HepG2 (cell line): ENCODE measurements around the gene ELF1. TPM values are rescaled to one million over a fixed set of nuclear protein-coding genes. Genes with fewer than 3 reads are reported as not detected.

ENCODE experiments used
- ATM ChIP-seq: fragments of 450-650 bp; IDR thresholded peaks from 2 replicates; pipeline ENCODE4 v1.7.1; 2017; ENCODE audit warnings: mild to moderate bottlenecking, borderline replicate concordance
- FOSL1 ChIP-seq: sonication (generic); formaldehyde crosslinking; IDR thresholded peaks from 2 replicates; pipeline ENCODE4 v1.9.0; 2021; ENCODE audit warnings: missing genetic modification reagents, borderline replicate concordance
- GFI1 ChIP-seq: sonication (generic); formaldehyde crosslinking; IDR thresholded peaks from 2 replicates; pipeline ENCODE4 v1.5.0; 2020; ENCODE audit warnings: missing genetic modification reagents, mild to moderate bottlenecking, borderline replicate concordance
- MED1 ChIP-seq: sonication (generic); formaldehyde crosslinking; IDR thresholded peaks from 2 replicates; pipeline ENCODE4 v1.4.0; 2020; ENCODE audit warnings: missing genetic modification reagents
- POLR2A ChIP-seq, 2 experiments: IDR thresholded peaks; 2 replicates each; pipeline ENCODE4 v1.6.1; 2011; ENCODE audit warnings: low read depth in 2 of 2, low read length in 2 of 2, mild to moderate bottlenecking in 1 of 2, moderate library complexity in 1 of 2; ENCODE audit not compliant: insufficient read depth in 1 of 2
- TOPORS ChIP-seq: sonication (generic); formaldehyde crosslinking; IDR thresholded peaks from 2 replicates; pipeline ENCODE4 v1.8.0; 2023; ENCODE audit warnings: mild to moderate bottlenecking, missing genetic modification reagents
- ZEB1 ChIP-seq: IDR thresholded peaks from 2 replicates; pipeline ENCODE4 v1.6.1; 2012; ENCODE audit warnings: mild to moderate bottlenecking, low read depth, inconsistent platforms; ENCODE audit not compliant: insufficient replicate concordance
- ZFP90 ChIP-seq: sonication (generic); formaldehyde crosslinking; IDR thresholded peaks from 2 replicates; pipeline ENCODE4 v1.8.0; 2022; ENCODE audit warnings: missing genetic modification reagents, mild to moderate bottlenecking, inconsistent platforms, borderline replicate concordance
- ZFY ChIP-seq: sonication (generic); formaldehyde crosslinking; IDR thresholded peaks from 2 replicates; pipeline ENCODE4 v1.4.0; 2020; ENCODE audit warnings: missing genetic modification reagents
- ZNF24 ChIP-seq: fragments of 450-650 bp; IDR thresholded peaks from 2 replicates; pipeline ENCODE4 v1.6.1; 2017; ENCODE audit warnings: antibody characterized with exemption, mild to moderate bottlenecking
- polyA plus RNA-seq, 8 experiments: library from polyadenylated mRNA; depleted of rRNA in 3 of 8; stranded (reverse) in 7 of 8; unstranded in 1 of 8; fragments of >200 nt; fragmentation: Illumina TruSeq in 4 of 8; extraction: Trizol in 4 of 8; gene quantifications; 2 replicates each; pipeline versions ENCODE4 v1.2.1 to v1.2.3, GENCODE V29; 2011 to 2016; ENCODE audit warnings: low read depth in 4 of 8, missing spikeins in 1 of 8, mixed read lengths in 1 of 8; ENCODE audit not compliant: insufficient read depth in 1 of 8
- total RNA-seq, 5 experiments: library from RNA; depleted of rRNA; stranded (reverse); fragments of >200 nt; fragmentation: Illumina TruSeq; extraction: Trizol; gene quantifications; 2 replicates each; pipeline ENCODE4 v1.2.3, GENCODE V29; 2016; ENCODE audit warnings: low read depth in 1 of 5
- TF ChIP-seq, protein P1 (sequence below): sonication (generic); formaldehyde crosslinking; IDR thresholded peaks from 2 replicates; pipeline ENCODE4 v1.8.0; 2022; ENCODE audit warnings: low read depth, missing genetic modification reagents
- TF ChIP-seq, protein P2 (sequence below): sonication (generic); formaldehyde crosslinking; IDR thresholded peaks from 2 replicates; pipeline ENCODE4 v1.4.0; 2020; ENCODE audit warnings: low read depth, mild to moderate bottlenecking, missing genetic modification reagents
- TF ChIP-seq, protein P3 (sequence below): sonication (generic); formaldehyde crosslinking; IDR thresholded peaks from 2 replicates; pipeline ENCODE4 v1.4.0; 2020; ENCODE audit warnings: missing genetic modification reagents
- TF ChIP-seq, protein P4 (sequence below): sonication (generic); formaldehyde crosslinking; IDR thresholded peaks from 2 replicates; pipeline ENCODE4 v1.4.0; 2020; ENCODE audit warnings: missing genetic modification reagents
- TF ChIP-seq, protein P5 (sequence below): sonication (generic); formaldehyde crosslinking; IDR thresholded peaks from 2 replicates; pipeline ENCODE4 v1.4.0; 2020; ENCODE audit warnings: missing genetic modification reagents
- TF ChIP-seq, protein P6 (sequence below): sonication (generic); formaldehyde crosslinking; IDR thresholded peaks from 2 replicates; pipeline ENCODE4 v1.8.1; 2023; ENCODE audit warnings: mild to moderate bottlenecking, missing genetic modification reagents, borderline replicate concordance
- TF ChIP-seq, protein P7 (sequence below): sonication (generic); formaldehyde crosslinking; IDR thresholded peaks from 2 replicates; pipeline ENCODE4 v1.5.0; 2020; ENCODE audit warnings: mild to moderate bottlenecking, missing genetic modification reagents

Gene ELF1
- total and polyA plus RNA-seq, 2 of the 13 experiments (the other 11 are each of a cell fraction or from before 2014, with no cell fraction given), result 24.6 to 71.5 TPM

DNA sequence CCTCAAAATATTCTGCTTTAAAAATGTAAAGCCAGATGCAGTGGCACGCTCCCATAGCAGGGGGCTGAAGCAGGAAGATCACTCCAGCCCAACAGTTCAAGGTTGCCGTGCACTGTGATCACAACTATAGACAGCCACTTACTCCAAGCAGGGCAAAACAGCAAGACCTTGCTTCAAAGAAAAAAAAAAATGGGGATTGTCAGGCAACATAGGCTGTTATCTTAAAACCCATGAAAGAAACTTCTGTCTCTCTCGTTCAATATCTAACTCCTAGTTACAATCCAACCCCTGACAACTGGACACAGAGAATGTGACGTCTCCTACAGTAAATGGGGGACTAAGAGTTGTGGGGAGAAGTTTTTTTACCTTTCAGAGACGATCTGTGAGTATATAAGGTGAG is 17.4 kb downstream of the ELF1 start (continued):
- TF ChIP-seq ATM (no peak), ZEB1 (no peak), TOPORS (no peak), POLR2A (IDR thresholded peaks at IDR 0.05; ENCODE audit: insufficient read depth in 1 of 2, low read depth in 2 of 2, low read length in 2 of 2) (no peak), MED1 (CRISPR knock-in tag) (peak; percentile 71), GFI1 (CRISPR knock-in tag) (0 out of 2 replicates have a peak, but pooled peaks have one; percentile 21), ZFP90 (CRISPR knock-in tag) (no peak), ZFY (CRISPR knock-in tag) (no peak), ZNF24 (no peak), FOSL1 (CRISPR knock-in tag) (no peak)
- TF ChIP-seq, protein P1, sequence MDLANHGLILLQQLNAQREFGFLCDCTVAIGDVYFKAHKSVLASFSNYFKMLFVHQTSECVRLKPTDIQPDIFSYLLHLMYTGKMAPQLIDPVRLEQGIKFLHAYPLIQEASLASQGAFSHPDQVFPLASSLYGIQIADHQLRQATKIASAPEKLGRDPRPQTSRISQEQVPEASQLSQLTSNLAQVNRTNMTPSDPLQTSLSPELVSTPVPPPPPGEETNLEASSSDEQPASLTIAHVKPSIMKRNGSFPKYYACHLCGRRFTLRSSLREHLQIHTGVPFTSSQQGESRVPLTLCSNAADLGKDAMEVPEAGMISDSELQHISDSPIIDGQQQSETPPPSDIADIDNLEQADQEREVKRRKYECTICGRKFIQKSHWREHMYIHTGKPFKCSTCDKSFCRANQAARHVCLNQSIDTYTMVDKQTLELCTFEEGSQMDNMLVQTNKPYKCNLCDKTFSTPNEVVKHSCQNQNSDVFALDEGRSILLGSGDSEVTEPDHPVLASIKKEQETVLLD (CRISPR knock-in tag), result no peak
- TF ChIP-seq, protein P2, sequence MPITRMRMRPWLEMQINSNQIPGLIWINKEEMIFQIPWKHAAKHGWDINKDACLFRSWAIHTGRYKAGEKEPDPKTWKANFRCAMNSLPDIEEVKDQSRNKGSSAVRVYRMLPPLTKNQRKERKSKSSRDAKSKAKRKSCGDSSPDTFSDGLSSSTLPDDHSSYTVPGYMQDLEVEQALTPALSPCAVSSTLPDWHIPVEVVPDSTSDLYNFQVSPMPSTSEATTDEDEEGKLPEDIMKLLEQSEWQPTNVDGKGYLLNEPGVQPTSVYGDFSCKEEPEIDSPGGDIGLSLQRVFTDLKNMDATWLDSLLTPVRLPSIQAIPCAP (CRISPR knock-in tag), result no peak
- TF ChIP-seq, protein P3, sequence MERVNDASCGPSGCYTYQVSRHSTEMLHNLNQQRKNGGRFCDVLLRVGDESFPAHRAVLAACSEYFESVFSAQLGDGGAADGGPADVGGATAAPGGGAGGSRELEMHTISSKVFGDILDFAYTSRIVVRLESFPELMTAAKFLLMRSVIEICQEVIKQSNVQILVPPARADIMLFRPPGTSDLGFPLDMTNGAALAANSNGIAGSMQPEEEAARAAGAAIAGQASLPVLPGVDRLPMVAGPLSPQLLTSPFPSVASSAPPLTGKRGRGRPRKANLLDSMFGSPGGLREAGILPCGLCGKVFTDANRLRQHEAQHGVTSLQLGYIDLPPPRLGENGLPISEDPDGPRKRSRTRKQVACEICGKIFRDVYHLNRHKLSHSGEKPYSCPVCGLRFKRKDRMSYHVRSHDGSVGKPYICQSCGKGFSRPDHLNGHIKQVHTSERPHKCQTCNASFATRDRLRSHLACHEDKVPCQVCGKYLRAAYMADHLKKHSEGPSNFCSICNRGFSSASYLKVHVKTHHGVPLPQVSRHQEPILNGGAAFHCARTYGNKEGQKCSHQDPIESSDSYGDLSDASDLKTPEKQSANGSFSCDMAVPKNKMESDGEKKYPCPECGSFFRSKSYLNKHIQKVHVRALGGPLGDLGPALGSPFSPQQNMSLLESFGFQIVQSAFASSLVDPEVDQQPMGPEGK, result peak; percentile 63
- TF ChIP-seq, protein P4, sequence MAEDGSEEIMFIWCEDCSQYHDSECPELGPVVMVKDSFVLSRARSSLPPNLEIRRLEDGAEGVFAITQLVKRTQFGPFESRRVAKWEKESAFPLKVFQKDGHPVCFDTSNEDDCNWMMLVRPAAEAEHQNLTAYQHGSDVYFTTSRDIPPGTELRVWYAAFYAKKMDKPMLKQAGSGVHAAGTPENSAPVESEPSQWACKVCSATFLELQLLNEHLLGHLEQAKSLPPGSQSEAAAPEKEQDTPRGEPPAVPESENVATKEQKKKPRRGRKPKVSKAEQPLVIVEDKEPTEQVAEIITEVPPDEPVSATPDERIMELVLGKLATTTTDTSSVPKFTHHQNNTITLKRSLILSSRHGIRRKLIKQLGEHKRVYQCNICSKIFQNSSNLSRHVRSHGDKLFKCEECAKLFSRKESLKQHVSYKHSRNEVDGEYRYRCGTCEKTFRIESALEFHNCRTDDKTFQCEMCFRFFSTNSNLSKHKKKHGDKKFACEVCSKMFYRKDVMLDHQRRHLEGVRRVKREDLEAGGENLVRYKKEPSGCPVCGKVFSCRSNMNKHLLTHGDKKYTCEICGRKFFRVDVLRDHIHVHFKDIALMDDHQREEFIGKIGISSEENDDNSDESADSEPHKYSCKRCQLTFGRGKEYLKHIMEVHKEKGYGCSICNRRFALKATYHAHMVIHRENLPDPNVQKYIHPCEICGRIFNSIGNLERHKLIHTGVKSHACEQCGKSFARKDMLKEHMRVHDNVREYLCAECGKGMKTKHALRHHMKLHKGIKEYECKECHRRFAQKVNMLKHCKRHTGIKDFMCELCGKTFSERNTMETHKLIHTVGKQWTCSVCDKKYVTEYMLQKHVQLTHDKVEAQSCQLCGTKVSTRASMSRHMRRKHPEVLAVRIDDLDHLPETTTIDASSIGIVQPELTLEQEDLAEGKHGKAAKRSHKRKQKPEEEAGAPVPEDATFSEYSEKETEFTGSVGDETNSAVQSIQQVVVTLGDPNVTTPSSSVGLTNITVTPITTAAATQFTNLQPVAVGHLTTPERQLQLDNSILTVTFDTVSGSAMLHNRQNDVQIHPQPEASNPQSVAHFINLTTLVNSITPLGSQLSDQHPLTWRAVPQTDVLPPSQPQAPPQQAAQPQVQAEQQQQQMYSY (CRISPR knock-in tag), result no peak
- TF ChIP-seq, protein P5, sequence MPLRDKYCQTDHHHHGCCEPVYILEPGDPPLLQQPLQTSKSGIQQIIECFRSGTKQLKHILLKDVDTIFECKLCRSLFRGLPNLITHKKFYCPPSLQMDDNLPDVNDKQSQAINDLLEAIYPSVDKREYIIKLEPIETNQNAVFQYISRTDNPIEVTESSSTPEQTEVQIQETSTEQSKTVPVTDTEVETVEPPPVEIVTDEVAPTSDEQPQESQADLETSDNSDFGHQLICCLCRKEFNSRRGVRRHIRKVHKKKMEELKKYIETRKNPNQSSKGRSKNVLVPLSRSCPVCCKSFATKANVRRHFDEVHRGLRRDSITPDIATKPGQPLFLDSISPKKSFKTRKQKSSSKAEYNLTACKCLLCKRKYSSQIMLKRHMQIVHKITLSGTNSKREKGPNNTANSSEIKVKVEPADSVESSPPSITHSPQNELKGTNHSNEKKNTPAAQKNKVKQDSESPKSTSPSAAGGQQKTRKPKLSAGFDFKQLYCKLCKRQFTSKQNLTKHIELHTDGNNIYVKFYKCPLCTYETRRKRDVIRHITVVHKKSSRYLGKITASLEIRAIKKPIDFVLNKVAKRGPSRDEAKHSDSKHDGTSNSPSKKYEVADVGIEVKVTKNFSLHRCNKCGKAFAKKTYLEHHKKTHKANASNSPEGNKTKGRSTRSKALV (CRISPR knock-in tag), result no peak
- TF ChIP-seq, protein P6, sequence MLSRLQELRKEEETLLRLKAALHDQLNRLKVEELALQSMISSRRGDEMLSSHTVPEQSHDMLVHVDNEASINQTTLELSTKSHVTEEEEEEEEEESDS (CRISPR knock-in tag), result no peak
- TF ChIP-seq, protein P7, sequence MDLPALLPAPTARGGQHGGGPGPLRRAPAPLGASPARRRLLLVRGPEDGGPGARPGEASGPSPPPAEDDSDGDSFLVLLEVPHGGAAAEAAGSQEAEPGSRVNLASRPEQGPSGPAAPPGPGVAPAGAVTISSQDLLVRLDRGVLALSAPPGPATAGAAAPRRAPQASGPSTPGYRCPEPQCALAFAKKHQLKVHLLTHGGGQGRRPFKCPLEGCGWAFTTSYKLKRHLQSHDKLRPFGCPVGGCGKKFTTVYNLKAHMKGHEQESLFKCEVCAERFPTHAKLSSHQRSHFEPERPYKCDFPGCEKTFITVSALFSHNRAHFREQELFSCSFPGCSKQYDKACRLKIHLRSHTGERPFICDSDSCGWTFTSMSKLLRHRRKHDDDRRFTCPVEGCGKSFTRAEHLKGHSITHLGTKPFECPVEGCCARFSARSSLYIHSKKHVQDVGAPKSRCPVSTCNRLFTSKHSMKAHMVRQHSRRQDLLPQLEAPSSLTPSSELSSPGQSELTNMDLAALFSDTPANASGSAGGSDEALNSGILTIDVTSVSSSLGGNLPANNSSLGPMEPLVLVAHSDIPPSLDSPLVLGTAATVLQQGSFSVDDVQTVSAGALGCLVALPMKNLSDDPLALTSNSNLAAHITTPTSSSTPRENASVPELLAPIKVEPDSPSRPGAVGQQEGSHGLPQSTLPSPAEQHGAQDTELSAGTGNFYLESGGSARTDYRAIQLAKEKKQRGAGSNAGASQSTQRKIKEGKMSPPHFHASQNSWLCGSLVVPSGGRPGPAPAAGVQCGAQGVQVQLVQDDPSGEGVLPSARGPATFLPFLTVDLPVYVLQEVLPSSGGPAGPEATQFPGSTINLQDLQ (CRISPR knock-in tag), result no peak
